ENCODE data around the gene DENND2D. TPM values are rescaled to one million over a fixed set of nuclear protein-coding genes. Genes with fewer than 3 reads are reported as not detected.

The DENND2D gene
- total RNA-seq, 1 donor from 2014 or later: 1.8 TPM

DNA sequence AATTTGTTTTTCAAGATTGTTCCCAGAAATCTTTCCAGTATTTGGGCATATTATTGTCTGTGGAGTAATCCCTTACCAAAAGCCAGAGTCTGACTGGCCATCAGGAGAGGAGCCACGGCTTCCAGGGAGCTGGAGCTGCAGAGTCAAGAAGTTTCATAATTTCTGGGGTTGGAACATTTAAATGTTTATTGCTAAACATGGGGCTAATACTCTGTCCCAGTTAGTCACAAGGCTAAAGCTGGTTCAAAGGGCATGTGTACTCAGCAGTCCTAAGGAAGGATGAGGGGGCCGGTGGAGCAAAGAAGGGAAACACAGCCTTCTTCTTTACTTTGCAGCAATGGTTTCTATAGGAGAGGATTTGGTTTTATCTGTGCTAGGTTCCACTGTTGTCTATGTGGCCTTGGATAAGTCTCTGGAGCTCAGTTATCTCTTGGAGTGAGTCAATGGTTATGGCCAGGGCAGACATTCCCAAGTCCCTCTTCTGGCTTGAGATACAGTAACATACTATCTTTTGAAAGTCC, 9.5 kb downstream of the DENND2D start:
- Histone ChIP-seq H3K27me3 (ENCODE audit: low read depth) (no peaks in the 10 kb centered on the region), H3K4me3 (no peak overlapping the region), H3K4me1 (peaks cover 10% of the 10 kb centered on the region), H3K9me3 (replicated peaks) (no peaks in the 10 kb centered on the region), H3K27ac (replicated peaks) (no peak overlapping the region), H3K36me3 (peaks cover 29% of the 10 kb centered on the region)
- TF ChIP-seq, protein P1, sequence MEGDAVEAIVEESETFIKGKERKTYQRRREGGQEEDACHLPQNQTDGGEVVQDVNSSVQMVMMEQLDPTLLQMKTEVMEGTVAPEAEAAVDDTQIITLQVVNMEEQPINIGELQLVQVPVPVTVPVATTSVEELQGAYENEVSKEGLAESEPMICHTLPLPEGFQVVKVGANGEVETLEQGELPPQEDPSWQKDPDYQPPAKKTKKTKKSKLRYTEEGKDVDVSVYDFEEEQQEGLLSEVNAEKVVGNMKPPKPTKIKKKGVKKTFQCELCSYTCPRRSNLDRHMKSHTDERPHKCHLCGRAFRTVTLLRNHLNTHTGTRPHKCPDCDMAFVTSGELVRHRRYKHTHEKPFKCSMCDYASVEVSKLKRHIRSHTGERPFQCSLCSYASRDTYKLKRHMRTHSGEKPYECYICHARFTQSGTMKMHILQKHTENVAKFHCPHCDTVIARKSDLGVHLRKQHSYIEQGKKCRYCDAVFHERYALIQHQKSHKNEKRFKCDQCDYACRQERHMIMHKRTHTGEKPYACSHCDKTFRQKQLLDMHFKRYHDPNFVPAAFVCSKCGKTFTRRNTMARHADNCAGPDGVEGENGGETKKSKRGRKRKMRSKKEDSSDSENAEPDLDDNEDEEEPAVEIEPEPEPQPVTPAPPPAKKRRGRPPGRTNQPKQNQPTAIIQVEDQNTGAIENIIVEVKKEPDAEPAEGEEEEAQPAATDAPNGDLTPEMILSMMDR (IDR thresholded peaks at IDR 0.05; ENCODE audit: borderline replicate concordance): no peak
- intact Hi-C loops (cut with micrococcal nuclease): no loop called here
- DNase-seq: no peak

DNA sequence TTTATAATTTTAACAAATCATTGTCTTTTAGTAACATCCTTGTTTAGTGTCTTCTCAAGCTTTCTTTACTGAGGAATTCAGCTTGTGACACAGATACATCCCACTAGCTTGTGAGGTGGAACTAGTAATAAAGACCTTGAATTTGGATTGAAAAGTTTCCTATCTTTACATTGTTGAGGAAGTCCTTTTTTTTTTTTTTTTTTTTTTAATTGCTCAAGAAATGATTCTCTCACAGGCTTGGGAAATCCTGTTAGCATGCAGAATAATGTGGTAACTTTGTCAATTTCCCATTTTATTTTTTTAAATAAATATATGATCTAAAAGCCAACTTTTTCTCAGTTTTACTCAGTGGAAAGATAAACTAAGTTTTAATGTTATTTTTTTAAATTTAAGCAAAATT, 15.8 kb downstream of the DENND2D start:
- peaks cover 65% of the 10 kb centered on the region for H3K36me3 ChIP-seq
- TF ChIP-seq, protein P1 (IDR thresholded peaks at IDR 0.05; ENCODE audit: borderline replicate concordance): no peak

DNA sequence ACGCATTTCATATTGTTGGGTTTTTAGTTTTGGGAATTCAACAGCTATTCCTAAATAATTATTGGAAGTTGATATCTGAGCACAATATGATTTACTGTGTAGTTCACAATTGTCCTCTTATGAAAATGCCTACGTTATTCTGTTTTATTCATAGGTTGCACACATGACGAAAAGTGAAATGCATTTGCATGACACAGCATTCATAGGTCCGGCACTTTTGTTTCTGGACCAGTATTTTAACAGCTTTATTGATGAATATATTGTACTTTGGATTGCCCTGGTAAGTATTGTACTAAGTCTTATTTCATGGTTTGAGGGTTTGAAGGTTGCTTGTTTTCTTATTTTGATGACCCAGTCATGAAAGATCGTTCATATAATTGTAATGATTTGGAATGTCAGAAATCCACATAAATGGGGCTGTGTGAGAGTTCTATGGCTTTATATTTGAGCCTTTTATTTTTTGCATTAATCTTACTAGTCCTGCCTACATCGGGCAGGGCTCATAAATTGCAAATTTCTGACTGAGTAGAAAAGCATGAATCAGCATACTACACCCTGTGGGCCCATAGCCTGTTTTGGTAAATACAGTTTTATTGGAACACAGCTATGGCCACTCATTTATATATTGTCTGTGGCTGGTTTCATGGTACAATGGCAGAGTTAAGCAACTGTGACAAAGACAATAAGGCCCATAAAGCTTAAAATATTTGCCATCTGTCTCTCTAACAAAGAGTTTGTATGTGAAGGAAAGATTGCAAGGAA, 17.0 kb downstream of the DENND2D start:
- DNase-seq: no peak
- Histone ChIP-seq H3K4me3 (no peak overlapping the region), H3K27me3 (ENCODE audit: low read depth) (no peaks in the 10 kb centered on the region), H3K36me3 (peaks cover 68% of the 10 kb centered on the region), H3K27ac (replicated peaks) (no peak overlapping the region), H3K4me1 (no peaks in the 10 kb centered on the region), H3K9me3 (replicated peaks) (no peaks in the 10 kb centered on the region)
- intact Hi-C loops (cut with micrococcal nuclease): no loop called here
- TF ChIP-seq, protein P1 (IDR thresholded peaks at IDR 0.05; ENCODE audit: borderline replicate concordance): no peak

More for the DNA sequence above, 15.8 kb downstream of the DENND2D start:
- no peak for DNase-seq
- no peaks in the 10 kb centered on the region for H3K4me1 ChIP-seq
- H3K27ac ChIP-seq (replicated peaks): no peak overlapping the region
- H3K9me3 ChIP-seq (replicated peaks): no peaks in the 10 kb centered on the region
- H3K27me3 ChIP-seq (ENCODE audit: low read depth): no peaks in the 10 kb centered on the region
- intact Hi-C loops (cut with micrococcal nuclease): no loop called here
- H3K4me3 ChIP-seq: no peak overlapping the region

DNA sequence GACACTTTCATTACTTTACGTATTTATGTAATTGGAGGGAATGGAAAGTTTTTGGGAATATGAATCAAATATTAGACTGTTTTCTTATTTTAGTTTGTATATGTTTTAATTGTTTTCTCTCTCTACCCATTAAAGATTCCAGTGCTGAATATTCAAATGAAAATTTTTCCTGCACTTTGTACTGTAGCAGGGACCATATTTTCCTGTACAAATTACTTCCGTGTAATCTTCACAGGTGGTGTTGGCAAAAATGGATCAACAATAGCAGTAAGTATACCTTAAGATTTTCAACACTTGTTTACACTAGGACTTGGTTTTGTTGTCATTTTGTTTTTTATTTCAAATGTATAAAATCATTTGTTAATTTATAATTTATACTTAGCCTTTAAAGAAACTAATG, 18.4 kb downstream of the DENND2D start:
- DNase-seq: no peak
- H3K4me1 ChIP-seq: no peaks in the 10 kb centered on the region
- H3K27ac ChIP-seq (replicated peaks): no peak overlapping the region
- H3K9me3 ChIP-seq (replicated peaks): no peaks in the 10 kb centered on the region
- intact Hi-C loops (cut with micrococcal nuclease): no loop called here
- H3K36me3 ChIP-seq: peaks cover 62% of the 10 kb centered on the region
- no peaks in the 10 kb centered on the region for H3K27me3 ChIP-seq (ENCODE audit: low read depth)
- TF ChIP-seq, protein P1 (IDR thresholded peaks at IDR 0.05; ENCODE audit: borderline replicate concordance): no peak
- H3K4me3 ChIP-seq: no peak overlapping the region

DNA sequence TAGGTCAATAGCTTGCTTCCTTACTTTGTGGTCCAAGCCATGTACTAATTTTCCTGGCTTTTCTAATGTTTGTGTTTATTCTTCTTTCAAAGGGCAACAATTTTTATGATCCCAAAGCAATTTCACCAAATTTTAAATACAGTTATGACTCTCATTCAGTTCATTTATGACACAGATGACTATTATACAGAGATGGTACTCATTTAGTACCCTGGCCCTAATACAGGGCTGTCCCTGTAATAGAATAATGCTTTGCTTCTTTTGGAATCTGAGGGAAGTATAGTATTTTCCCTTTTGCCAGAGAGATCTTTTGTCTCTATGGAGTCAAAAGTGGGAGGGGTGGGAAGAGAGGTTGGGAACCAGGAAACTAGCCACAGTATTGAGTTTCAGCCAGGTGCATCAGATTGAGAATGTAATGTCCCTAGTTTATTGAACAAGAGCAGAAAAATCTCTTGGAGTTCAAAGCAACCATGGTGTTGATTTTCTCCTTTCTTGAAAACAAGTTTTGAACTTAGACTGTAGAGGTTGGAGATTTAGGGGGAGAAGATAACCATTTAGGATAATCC, 20.4 kb downstream of the DENND2D start:
- Histone ChIP-seq H3K4me3 (no peak overlapping the region), H3K36me3 (peaks cover 57% of the 10 kb centered on the region), H3K4me1 (no peaks in the 10 kb centered on the region), H3K9me3 (replicated peaks) (no peaks in the 10 kb centered on the region), H3K27me3 (ENCODE audit: low read depth) (no peaks in the 10 kb centered on the region), H3K27ac (replicated peaks) (no peak overlapping the region)
- TF ChIP-seq, protein P1 (IDR thresholded peaks at IDR 0.05; ENCODE audit: borderline replicate concordance): no peak
- DNase-seq: no peak
- intact Hi-C loops (cut with micrococcal nuclease): no loop called here

All from left ventricle myocardium inferior (tissue), 1 donor.